Upper lobe of right lung (tissue), 1 donor: ENCODE data around the gene SLC39A13. TPM values are rescaled to one million over a fixed set of nuclear protein-coding genes. Genes with fewer than 3 reads are reported as not detected.

ENCODE experiments used
- ATAC-seq: fragments of 200-7000 bp; cut with Tn5 transposase; one replicate; pipeline ENCODE4 v1.9.1; 2020; ENCODE audit warnings: mild to moderate bottlenecking, moderate library complexity
- DNase-seq: peaks from one replicate; pipeline ENCODE4 v3.0.0-alpha.2; 2020
- H3K27ac ChIP-seq: fragments of 200-600 bp; one replicate; pipeline ENCODE4 v1.8.0; 2022
- H3K27me3 ChIP-seq: fragments of 200-600 bp; one replicate; pipeline ENCODE4 v1.8.0; 2022; ENCODE audit warnings: mild to moderate bottlenecking
- H3K36me3 ChIP-seq: fragments of 200-600 bp; one replicate; pipeline ENCODE4 v1.8.0; 2022
- H3K4me1 ChIP-seq: fragments of 200-600 bp; one replicate; pipeline ENCODE4 v1.8.0; 2022
- H3K4me3 ChIP-seq: fragments of 200-600 bp; one replicate; pipeline ENCODE4 v1.8.0; 2022; ENCODE audit warnings: mild to moderate bottlenecking
- H3K9me3 ChIP-seq: fragments of 200-600 bp; one replicate; pipeline ENCODE4 v1.8.0; 2022
- CTCF ChIP-seq: fragments of 200-600 bp; IDR thresholded peaks from one replicate; pipeline ENCODE4 v1.8.0; 2022; ENCODE audit warnings: antibody characterized with exemption
- intact Hi-C: fragments of 100-400 bp; cut with DNase I; formaldehyde crosslinking; loops from one replicate; pipeline ENCODE4 v1.11.0; 2022
- total RNA-seq: library from RNA; stranded (reverse); fragmentation: NEBNext Ultra II Directional; extraction: Animal tissue kit (Norgen Biotek cat#: 25700); gene quantifications from one replicate; pipeline ENCODE4 v1.2.1, GENCODE V29; 2021
- donor health status: DM: no; HTN: yes; CAD: no; lungs with severe emphysema.

SLC39A13 gene
- total RNA-seq, 1 donor from 2014 or later: 62.0 TPM

GRCh38 chr11:47398551-47398950 is 9.8 kb upstream of the SLC39A13 start:
- no peak overlapping the region for H3K4me3 ChIP-seq
- no peak for DNase-seq
- peaks cover 26% of the 10 kb centered on the region for H3K4me1 ChIP-seq
- H3K27me3 ChIP-seq: no peaks in the 10 kb centered on the region
- H3K9me3 ChIP-seq: no peaks in the 10 kb centered on the region
- intact Hi-C loops: no loop called here
- no peaks in the 10 kb centered on the region for H3K36me3 ChIP-seq
- H3K27ac ChIP-seq: no peak overlapping the region
- TF ChIP-seq CTCF: no peak
- ATAC-seq: no peak

GRCh38 chr11:47399860-47400767 is 8.3 kb upstream of the SLC39A13 start:
- H3K4me3 ChIP-seq: peak overlapping the region; percentile 56
- no peak for TF ChIP-seq CTCF
- DNase-seq (no peak), ATAC-seq (peak; percentile 75)
- H3K27me3 ChIP-seq: no peaks in the 10 kb centered on the region
- H3K36me3 ChIP-seq: no peaks in the 10 kb centered on the region
- intact Hi-C loops: no loop called here
- no peaks in the 10 kb centered on the region for H3K9me3 ChIP-seq
- peaks cover 11% of the 10 kb centered on the region for H3K4me1 ChIP-seq
- peak overlapping the region; percentile 63 for H3K27ac ChIP-seq

GRCh38 chr11:47400768-47401279 is 7.6 kb upstream of the SLC39A13 start:
- H3K36me3 ChIP-seq: no peaks in the 10 kb centered on the region
- peak overlapping the region; percentile 63 for H3K27ac ChIP-seq
- DNase-seq (no peak), ATAC-seq (peak; percentile 75)
- no peaks in the 10 kb centered on the region for H3K27me3 ChIP-seq
- TF ChIP-seq CTCF: no peak
- H3K9me3 ChIP-seq: no peaks in the 10 kb centered on the region
- peaks cover 7% of the 10 kb centered on the region for H3K4me1 ChIP-seq
- H3K4me3 ChIP-seq: peak overlapping the region; percentile 56
- intact Hi-C loops: no loop called here

GRCh38 chr11:47403135-47403534 is 5.3 kb upstream of the SLC39A13 start:
- H3K4me1 ChIP-seq: peaks cover 20% of the 10 kb centered on the region
- H3K36me3 ChIP-seq: no peaks in the 10 kb centered on the region
- no peak overlapping the region for H3K4me3 ChIP-seq
- no peak for DNase-seq
- no peak overlapping the region for H3K27ac ChIP-seq
- intact Hi-C loops: no loop called here
- no peaks in the 10 kb centered on the region for H3K9me3 ChIP-seq
- ATAC-seq: no peak
- TF ChIP-seq CTCF: no peak
- H3K27me3 ChIP-seq: no peaks in the 10 kb centered on the region

GRCh38 chr11:47403571-47403970 is 4.8 kb upstream of the SLC39A13 start:
- no peaks in the 10 kb centered on the region for H3K9me3 ChIP-seq
- intact Hi-C loops: no loop called here
- no peak for DNase-seq
- no peak overlapping the region for H3K27ac ChIP-seq
- no peaks in the 10 kb centered on the region for H3K36me3 ChIP-seq
- ATAC-seq: no peak
- no peaks in the 10 kb centered on the region for H3K27me3 ChIP-seq
- peaks cover 20% of the 10 kb centered on the region for H3K4me1 ChIP-seq
- no peak for TF ChIP-seq CTCF
- H3K4me3 ChIP-seq: no peak overlapping the region
